ENCODE measurements around the gene TCERG1. TPM values are rescaled to one million over a fixed set of nuclear protein-coding genes. Genes with fewer than 3 reads are reported as not detected.
"Not testable (repeated sequence)": the region's sequence is repeated elsewhere in the genome, so short reads cannot be mapped to it uniquely, and the experiment has no call there.

Gene TCERG1
- total RNA-seq, 1 experiment from 2014 or later, result 144 TPM

- Histone ChIP-seq H4K20me1 (ENCODE audit: insufficient read depth, low read depth, low read length) (no peaks in the 10 kb centered on the region), H3K27me3 (ENCODE audit: low read length) (no peaks in the 10 kb centered on the region), H3K27ac (ENCODE audit: low read length) (no peak overlapping the region), H3K4me3 (ENCODE audit: low read length) (no peak overlapping the region), H3K9me2 (replicated peaks; ENCODE audit: insufficient read depth, low read length) (no peaks in the 10 kb centered on the region), H3K79me2 (ENCODE audit: low read length) (no peaks in the 10 kb centered on the region), H3K4me2 (ENCODE audit: low read depth, low read length, poor library complexity, severe bottlenecking) (no peak overlapping the region), H3K9ac (ENCODE audit: low read length) (no peak overlapping the region), H3K4me1 (ENCODE audit: low read length) (no peaks in the 10 kb centered on the region), H3K9me3 (ENCODE audit: low read length) (no peaks in the 10 kb centered on the region), H2AFZ (ENCODE audit: low read length) (no peak overlapping the region), H3K36me3 (ENCODE audit: insufficient read depth, low read length) (no peaks in the 10 kb centered on the region)
- no peak for DNase-seq
Measured at GRCh38 chr5:146549615-146550014, 102.5 kb downstream of the TCERG1 start.

GRCh38 chr5:146553446-146553845 is 106.3 kb downstream of the TCERG1 start:
- H2AFZ ChIP-seq (ENCODE audit: low read length), result no peak overlapping the region
- H3K9me3 ChIP-seq (ENCODE audit: low read length), result no peaks in the 10 kb centered on the region
- H4K20me1 ChIP-seq (ENCODE audit: insufficient read depth, low read depth, low read length), result no peaks in the 10 kb centered on the region
- no peaks in the 10 kb centered on the region for H3K9me2 ChIP-seq (replicated peaks; ENCODE audit: insufficient read depth, low read length)
- no peak overlapping the region for H3K4me3 ChIP-seq (ENCODE audit: low read length)
- no peak overlapping the region for H3K9ac ChIP-seq (ENCODE audit: low read length)
- no peaks in the 10 kb centered on the region for H3K79me2 ChIP-seq (ENCODE audit: low read length)
- no peak for DNase-seq
- H3K4me2 ChIP-seq (ENCODE audit: low read depth, low read length, poor library complexity, severe bottlenecking), result no peak overlapping the region
- H3K27ac ChIP-seq (ENCODE audit: low read length), result no peak overlapping the region
- no peaks in the 10 kb centered on the region for H3K27me3 ChIP-seq (ENCODE audit: low read length)
- no peaks in the 10 kb centered on the region for H3K36me3 ChIP-seq (ENCODE audit: insufficient read depth, low read length)
- no peaks in the 10 kb centered on the region for H3K4me1 ChIP-seq (ENCODE audit: low read length)

- H4K20me1 ChIP-seq (ENCODE audit: insufficient read depth, low read depth, low read length); H3K4me3 ChIP-seq (ENCODE audit: low read length); H3K79me2 ChIP-seq (ENCODE audit: low read length); H3K36me3 ChIP-seq (ENCODE audit: insufficient read depth, low read length); H3K4me2 ChIP-seq (ENCODE audit: low read depth, low read length, poor library complexity, severe bottlenecking); H3K9me3 ChIP-seq (ENCODE audit: low read length); H3K27ac ChIP-seq (ENCODE audit: low read length); H3K9ac ChIP-seq (ENCODE audit: low read length); H3K4me1 ChIP-seq (ENCODE audit: low read length); H3K9me2 ChIP-seq (replicated peaks; ENCODE audit: insufficient read depth, low read length); H2AFZ ChIP-seq (ENCODE audit: low read length); H3K27me3 ChIP-seq (ENCODE audit: low read length): not testable (repeated sequence)
- peak; percentile 52 for DNase-seq
Measured at GRCh38 chr5:146556884-146557283, 109.8 kb downstream of the TCERG1 start.

GRCh38 chr5:146560205-146560812 is 113.2 kb downstream of the TCERG1 start:
- Histone ChIP-seq H3K27me3 (ENCODE audit: low read length) (no peaks in the 10 kb centered on the region), H3K9me3 (ENCODE audit: low read length) (no peaks in the 10 kb centered on the region), H3K79me2 (ENCODE audit: low read length) (no peaks in the 10 kb centered on the region), H3K9ac (ENCODE audit: low read length) (no peak overlapping the region), H3K27ac (ENCODE audit: low read length) (no peak overlapping the region), H3K9me2 (replicated peaks; ENCODE audit: insufficient read depth, low read length) (no peaks in the 10 kb centered on the region), H3K4me1 (ENCODE audit: low read length) (no peaks in the 10 kb centered on the region), H2AFZ (ENCODE audit: low read length) (no peak overlapping the region), H3K36me3 (ENCODE audit: insufficient read depth, low read length) (no peaks in the 10 kb centered on the region), H3K4me2 (ENCODE audit: low read depth, low read length, poor library complexity, severe bottlenecking) (no peak overlapping the region), H3K4me3 (ENCODE audit: low read length) (no peak overlapping the region), H4K20me1 (ENCODE audit: insufficient read depth, low read depth, low read length) (no peaks in the 10 kb centered on the region)
- no peak for DNase-seq

Small RNA genes lying within 50 kb of the gene (small RNA-seq; reads per million reads assigned to genes)
- not detected for gene RF02271

Other genes starting within 250 kb of the TCERG1 start
- gene RBM27, start 243.7 kb upstream of the TCERG1 start, total RNA-seq (2014; rRNA removed; shearing (Covaris generic); ENCODE audit: low replicate concordance), result 14.8 and 24.8 TPM in 2 replicates
- gene POU4F3, start 108.5 kb upstream of the TCERG1 start, total RNA-seq (2014; rRNA removed; shearing (Covaris generic); ENCODE audit: low replicate concordance), result not detected in 2 replicates
- gene GPR151, start 68.9 kb downstream of the TCERG1 start, total RNA-seq (2014; rRNA removed; shearing (Covaris generic); ENCODE audit: low replicate concordance), result not detected in 2 replicates